IPS-18a (cell line): ENCODE data around the gene ZNF76.

ENCODE experiments used
- H3K27ac ChIP-seq: one replicate; pipeline ENCODE4 v1.5.1; 2013; ENCODE audit warnings: low read length
- H3K27me3 ChIP-seq: one replicate; pipeline ENCODE4 v1.6.1; 2013; ENCODE audit warnings: mild to moderate bottlenecking, low read length; ENCODE audit not compliant: control insufficient read depth, insufficient read depth
- H3K36me3 ChIP-seq: one replicate; pipeline ENCODE4 v1.6.1; 2013; ENCODE audit warnings: low read depth, low read length; ENCODE audit not compliant: control insufficient read depth
- H3K4me1 ChIP-seq: one replicate; pipeline ENCODE4 v1.6.1; 2013; ENCODE audit warnings: low read depth, low read length; ENCODE audit not compliant: control insufficient read depth
- H3K4me3 ChIP-seq: one replicate; pipeline ENCODE4 v1.5.1; 2013; ENCODE audit warnings: low read length
- H3K9ac ChIP-seq: one replicate; pipeline ENCODE4 v1.6.1; 2013; ENCODE audit warnings: mild to moderate bottlenecking, low read length, moderate library complexity
- H3K9me3 ChIP-seq: one replicate; pipeline ENCODE4 v1.6.1; 2013; ENCODE audit warnings: low read depth, low read length; ENCODE audit not compliant: control insufficient read depth

Gene ZNF76

DNA sequence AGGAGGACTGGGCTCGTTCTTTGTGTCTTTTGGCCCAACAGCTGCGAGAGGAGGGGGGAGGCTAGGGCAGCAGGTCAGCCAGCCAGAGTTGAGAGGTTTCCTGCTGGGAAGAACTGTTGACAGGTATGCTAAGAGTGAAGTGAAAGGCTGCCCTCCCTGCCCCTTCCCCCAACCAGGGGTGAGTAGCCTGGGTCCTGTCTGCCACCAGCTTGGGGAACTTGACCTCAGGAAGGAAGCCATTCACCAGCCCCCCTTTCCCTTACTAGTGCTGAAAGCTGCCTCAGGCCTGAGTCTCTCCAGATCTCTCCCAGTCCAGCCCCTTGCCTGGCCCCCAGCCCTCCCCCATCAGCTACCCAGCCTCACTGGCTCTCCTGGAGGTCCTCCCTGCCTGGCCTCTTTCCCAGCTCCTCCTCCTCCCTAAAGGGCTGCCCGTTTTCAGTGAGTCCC is 20.7 kb upstream of the ZNF76 start:
- H3K9me3 ChIP-seq: no peaks in the 10 kb centered on the region
- H3K36me3 ChIP-seq: no peaks in the 10 kb centered on the region
- no peak overlapping the region for H3K9ac ChIP-seq
- peaks cover 36% of the 10 kb centered on the region for H3K27me3 ChIP-seq
- no peak overlapping the region for H3K4me3 ChIP-seq
- no peak overlapping the region for H3K27ac ChIP-seq
- H3K4me1 ChIP-seq: peaks cover 34% of the 10 kb centered on the region

DNA sequence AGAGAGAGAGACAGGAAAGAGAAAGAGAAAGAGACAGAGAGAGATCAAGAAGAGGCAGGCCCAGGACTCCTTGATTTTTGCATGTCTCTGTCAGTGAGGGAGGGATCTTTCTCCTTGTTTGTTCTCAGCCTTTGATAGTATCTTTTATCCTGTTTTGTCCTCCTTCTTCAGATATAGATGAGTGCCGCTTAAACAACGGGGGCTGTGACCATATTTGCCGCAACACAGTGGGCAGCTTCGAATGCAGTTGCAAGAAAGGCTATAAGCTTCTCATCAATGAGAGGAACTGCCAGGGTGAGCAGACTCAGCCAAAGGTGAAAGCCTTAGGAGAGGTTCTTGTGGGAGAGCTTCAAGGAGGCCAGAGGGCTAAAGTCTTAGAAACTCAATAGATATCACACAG is 20.0 kb upstream of the ZNF76 start:
- Histone ChIP-seq H3K27me3 (peaks cover 36% of the 10 kb centered on the region), H3K9ac (no peak overlapping the region), H3K4me1 (peaks cover 34% of the 10 kb centered on the region), H3K9me3 (no peaks in the 10 kb centered on the region), H3K4me3 (no peak overlapping the region), H3K27ac (no peak overlapping the region), H3K36me3 (no peaks in the 10 kb centered on the region)

DNA sequence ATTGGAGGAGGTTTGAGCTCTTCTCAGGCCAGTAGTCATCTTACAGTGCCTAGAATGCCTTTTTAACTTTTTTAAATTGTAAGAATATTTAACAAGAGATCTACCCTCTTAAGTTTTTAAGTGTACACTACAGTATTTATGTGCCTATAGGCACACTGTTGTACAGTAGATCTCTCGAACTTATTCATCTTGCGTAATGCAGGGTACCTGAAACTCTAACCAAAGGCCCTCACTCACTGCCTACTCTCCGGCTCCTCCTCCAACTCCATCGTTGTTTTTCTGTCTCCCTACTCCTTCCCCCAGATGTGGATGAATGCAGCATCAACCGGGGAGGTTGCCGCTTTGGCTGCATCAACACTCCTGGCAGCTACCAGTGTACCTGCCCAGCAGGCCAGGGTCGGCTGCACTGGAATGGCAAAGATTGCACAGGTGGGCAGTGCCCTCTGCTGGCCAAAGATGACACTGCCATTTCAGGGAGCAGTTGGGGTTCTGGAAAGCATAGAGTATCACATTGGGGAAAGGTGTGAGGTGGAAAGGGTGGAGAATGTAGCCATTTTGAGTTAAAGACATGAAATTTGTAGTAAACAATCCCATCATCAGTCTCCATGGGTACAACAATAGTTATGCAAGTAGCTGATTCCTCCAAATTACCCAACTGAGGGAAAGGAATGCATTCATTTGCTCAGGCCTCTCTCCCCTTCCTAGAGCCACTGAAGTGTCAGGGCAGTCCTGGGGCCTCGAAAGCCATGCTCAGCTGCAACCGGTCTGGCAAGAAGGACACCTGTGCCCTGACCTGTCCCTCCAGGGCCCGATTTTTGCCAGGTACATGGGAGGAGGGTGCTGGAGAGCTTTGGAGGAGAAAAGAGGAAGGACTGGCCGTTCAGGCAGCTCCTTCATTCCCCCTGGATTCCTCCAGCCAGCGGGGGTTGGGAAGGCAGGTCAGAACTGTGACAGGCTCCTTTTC is 18.4 kb upstream of the ZNF76 start:
- Histone ChIP-seq H3K27me3 (peaks cover 36% of the 10 kb centered on the region), H3K4me3 (no peak overlapping the region), H3K9ac (no peak overlapping the region), H3K4me1 (peaks cover 34% of the 10 kb centered on the region), H3K36me3 (no peaks in the 10 kb centered on the region), H3K9me3 (no peaks in the 10 kb centered on the region), H3K27ac (no peak overlapping the region)

DNA sequence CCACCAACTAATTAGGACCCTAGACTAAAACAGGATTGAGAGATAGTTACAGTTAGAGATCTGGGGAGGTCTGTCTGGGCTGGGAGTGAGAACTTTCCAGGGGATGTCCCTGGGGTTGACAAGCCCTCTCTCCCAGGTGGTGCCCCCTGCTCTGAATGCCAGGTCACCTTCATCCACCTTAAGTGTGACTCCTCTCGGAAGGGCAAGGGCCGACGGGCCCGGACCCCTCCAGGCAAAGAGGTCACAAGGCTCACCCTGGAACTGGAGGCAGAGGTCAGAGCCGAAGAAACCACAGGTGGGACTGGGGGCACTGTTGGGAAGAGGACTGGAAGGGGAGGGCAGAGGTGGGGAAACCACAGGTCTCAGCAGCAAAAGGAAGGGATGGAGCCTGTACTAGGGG is 17.0 kb upstream of the ZNF76 start:
- Histone ChIP-seq H3K4me3 (no peak overlapping the region), H3K9me3 (no peaks in the 10 kb centered on the region), H3K9ac (no peak overlapping the region), H3K4me1 (peaks cover 30% of the 10 kb centered on the region), H3K27me3 (peaks cover 24% of the 10 kb centered on the region), H3K36me3 (no peaks in the 10 kb centered on the region), H3K27ac (no peak overlapping the region)

DNA sequence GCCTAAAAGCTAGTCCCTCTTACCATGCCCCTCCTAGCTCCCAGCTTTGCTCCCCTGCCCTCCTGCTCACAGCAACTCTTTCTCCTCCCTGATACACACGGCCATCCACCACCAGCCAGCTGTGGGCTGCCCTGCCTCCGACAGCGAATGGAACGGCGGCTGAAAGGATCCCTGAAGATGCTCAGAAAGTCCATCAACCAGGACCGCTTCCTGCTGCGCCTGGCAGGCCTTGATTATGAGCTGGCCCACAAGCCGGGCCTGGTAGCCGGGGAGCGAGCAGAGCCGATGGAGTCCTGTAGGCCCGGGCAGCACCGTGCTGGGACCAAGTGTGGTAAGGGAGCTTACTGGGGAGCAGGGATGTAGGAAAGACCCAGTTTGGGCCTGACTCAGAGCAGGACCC is 16.6 kb upstream of the ZNF76 start:
- Histone ChIP-seq H3K9me3 (no peaks in the 10 kb centered on the region), H3K4me3 (no peak overlapping the region), H3K9ac (no peak overlapping the region), H3K4me1 (peaks cover 26% of the 10 kb centered on the region), H3K27ac (no peak overlapping the region), H3K36me3 (no peaks in the 10 kb centered on the region), H3K27me3 (peaks cover 20% of the 10 kb centered on the region)

DNA sequence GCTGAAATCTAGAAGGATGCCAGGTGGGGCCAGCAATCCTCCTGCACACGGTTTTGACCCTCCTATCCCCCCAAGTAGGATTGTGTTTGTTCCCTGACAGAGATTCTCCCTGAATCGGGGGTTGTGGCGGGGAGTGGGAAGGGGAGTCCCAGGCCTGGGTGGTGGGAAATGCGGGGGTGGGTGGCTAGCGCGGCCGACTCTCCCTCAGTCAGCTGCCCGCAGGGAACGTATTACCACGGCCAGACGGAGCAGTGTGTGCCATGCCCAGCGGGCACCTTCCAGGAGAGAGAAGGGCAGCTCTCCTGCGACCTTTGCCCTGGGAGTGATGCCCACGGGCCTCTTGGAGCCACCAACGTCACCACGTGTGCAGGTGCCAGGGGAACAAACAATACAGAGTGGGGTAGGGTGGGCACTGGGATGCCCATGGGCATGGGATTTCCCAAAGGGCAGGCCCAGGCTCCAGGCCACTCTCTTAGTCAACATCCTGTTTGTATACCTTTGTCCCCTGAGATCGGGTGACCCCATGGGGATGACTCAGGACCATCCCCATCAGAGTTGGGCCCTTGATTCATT is 16.1 kb upstream of the ZNF76 start:
- no peaks in the 10 kb centered on the region for H3K36me3 ChIP-seq
- no peak overlapping the region for H3K4me3 ChIP-seq
- H3K9me3 ChIP-seq: no peaks in the 10 kb centered on the region
- H3K4me1 ChIP-seq: peaks cover 20% of the 10 kb centered on the region
- no peak overlapping the region for H3K27ac ChIP-seq
- H3K9ac ChIP-seq: no peak overlapping the region
- H3K27me3 ChIP-seq: peaks cover 14% of the 10 kb centered on the region

DNA sequence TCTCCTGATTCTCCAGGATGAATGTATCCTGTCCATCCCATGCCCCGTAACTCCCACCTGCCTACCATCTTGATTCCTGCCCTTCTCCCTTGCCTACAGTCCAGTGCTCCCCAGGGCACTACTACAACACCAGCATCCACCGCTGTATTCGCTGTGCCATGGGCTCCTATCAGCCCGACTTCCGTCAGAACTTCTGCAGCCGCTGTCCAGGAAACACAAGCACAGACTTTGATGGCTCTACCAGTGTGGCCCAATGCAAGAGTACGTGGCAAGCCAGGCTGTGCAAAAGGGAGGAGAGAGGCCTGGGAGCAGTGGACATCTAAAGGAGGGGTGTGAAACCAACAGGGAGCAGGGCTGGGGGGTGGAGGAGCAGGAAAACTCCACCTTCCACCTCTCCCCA is 15.0 kb upstream of the ZNF76 start:
- H3K27me3 ChIP-seq: peaks cover 9% of the 10 kb centered on the region
- peaks cover 11% of the 10 kb centered on the region for H3K4me1 ChIP-seq
- H3K27ac ChIP-seq: no peak overlapping the region
- H3K9ac ChIP-seq: no peak overlapping the region
- no peak overlapping the region for H3K4me3 ChIP-seq
- H3K36me3 ChIP-seq: no peaks in the 10 kb centered on the region
- no peaks in the 10 kb centered on the region for H3K9me3 ChIP-seq

DNA sequence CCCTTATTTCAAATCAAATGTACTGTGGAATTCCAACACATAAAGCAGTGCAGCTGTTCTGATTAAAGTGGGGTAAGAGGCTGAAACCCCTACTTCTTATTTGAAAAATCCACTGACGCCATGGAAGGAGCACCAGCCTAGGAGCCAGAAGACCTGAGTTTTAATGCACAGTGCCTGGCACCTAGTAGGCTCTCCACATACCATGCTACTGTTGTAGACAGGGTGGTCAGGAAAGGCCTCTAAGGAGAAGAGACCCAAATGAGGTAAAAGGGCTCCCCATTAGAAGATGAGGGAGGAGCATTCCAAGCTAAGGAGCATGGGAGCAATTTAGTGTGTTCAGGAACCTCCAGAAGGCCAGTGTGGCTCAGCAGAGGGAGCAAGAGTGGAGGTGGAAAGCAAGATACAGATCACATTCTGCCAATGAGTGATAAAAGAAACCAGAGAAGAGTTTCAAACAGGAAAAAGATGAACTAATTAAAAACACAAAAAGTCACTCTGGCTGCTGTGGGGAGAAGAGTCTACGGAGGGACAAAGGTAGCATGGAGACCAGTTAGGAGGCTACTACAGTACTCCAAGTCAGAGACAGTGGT is 11.8 kb upstream of the ZNF76 start:
- Histone ChIP-seq H3K9me3 (no peaks in the 10 kb centered on the region), H3K4me1 (no peaks in the 10 kb centered on the region), H3K27ac (no peak overlapping the region), H3K4me3 (no peak overlapping the region), H3K27me3 (no peaks in the 10 kb centered on the region), H3K9ac (no peak overlapping the region), H3K36me3 (no peaks in the 10 kb centered on the region)

DNA sequence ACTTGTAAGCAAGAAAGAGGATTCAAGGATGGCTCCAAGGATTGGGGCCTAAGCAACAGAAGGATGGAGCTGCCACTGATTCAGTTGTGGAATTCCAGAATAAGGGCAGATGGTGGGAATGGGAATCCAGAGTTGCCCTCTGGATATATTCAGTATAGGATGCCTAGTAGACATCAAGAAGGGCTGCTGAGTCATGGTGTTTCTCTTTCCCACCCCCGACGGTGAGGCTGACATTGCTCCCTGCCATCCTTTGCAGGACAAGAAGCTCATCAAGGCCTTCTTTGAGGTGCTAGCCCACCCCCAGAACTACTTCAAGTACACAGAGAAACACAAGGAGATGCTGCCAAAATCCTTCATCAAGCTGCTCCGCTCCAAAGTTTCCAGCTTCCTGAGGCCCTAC is 11.2 kb upstream of the ZNF76 start:
- H3K27ac ChIP-seq: no peak overlapping the region
- H3K4me1 ChIP-seq: no peaks in the 10 kb centered on the region
- no peaks in the 10 kb centered on the region for H3K27me3 ChIP-seq
- H3K4me3 ChIP-seq: no peak overlapping the region
- no peaks in the 10 kb centered on the region for H3K9me3 ChIP-seq
- H3K36me3 ChIP-seq: no peaks in the 10 kb centered on the region
- no peak overlapping the region for H3K9ac ChIP-seq

DNA sequence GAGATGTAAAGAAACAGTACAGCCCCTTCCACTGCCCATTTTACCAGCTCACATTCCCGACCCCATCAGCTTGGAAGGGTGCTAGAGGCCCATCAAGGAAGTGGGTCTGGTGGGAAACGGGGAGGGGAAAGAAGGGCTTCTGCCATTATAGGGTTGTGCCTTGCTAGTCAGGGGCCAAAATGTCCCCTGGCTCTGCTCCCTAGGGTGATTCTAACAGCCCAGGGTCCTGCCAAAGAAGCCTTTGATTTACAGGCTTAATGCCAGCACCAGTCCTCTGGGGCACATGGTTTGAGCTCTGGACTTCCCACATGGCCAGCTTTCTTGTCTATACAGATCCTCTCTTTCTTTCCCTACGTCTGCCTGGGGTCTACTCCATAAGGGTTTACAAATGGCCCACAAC is 10.6 kb upstream of the ZNF76 start:
- H3K27me3 ChIP-seq: no peaks in the 10 kb centered on the region
- no peaks in the 10 kb centered on the region for H3K9me3 ChIP-seq
- H3K4me3 ChIP-seq: no peak overlapping the region
- no peaks in the 10 kb centered on the region for H3K4me1 ChIP-seq
- no peak overlapping the region for H3K27ac ChIP-seq
- no peak overlapping the region for H3K9ac ChIP-seq
- no peaks in the 10 kb centered on the region for H3K36me3 ChIP-seq

DNA sequence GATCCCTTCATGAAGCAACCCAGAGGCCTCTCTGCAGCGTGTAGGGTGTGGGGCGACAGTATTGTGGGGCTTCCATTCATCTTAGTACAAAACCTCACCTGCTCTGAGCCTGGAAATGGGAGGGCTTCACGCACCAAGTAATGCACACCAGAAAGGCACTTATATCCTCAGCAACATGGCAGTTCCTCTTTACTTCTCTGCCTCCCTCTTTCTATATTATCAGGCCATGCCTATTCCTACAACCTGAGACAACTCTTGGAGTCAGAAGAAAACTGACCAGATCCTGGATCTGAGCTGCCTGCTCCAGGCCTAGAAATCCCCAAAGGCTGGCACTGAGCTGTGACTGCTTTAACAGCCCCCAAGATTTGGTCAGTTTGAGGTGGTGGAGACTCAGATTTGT is 7.6 kb upstream of the ZNF76 start:
- Histone ChIP-seq H3K27ac (no peak overlapping the region), H3K9me3 (no peaks in the 10 kb centered on the region), H3K9ac (no peak overlapping the region), H3K4me1 (no peaks in the 10 kb centered on the region), H3K27me3 (no peaks in the 10 kb centered on the region), H3K4me3 (no peak overlapping the region), H3K36me3 (no peaks in the 10 kb centered on the region)
